T-helper 22 cell (primary cell): ENCODE data around the gene GRIN3A.
"Not testable (repeated sequence)": the region's sequence is repeated elsewhere in the genome, so short reads cannot be mapped to it uniquely, and the experiment has no call there.

ENCODE experiments used
- DNase-seq: peaks from one replicate; pipeline ENCODE4 v3.0.0-alpha.2; 2020; ENCODE audit warnings: low read depth

The GRIN3A gene

GRCh38 chr9:101632611-101633010 is 105.8 kb downstream of the GRIN3A start:
- DNase-seq: no peak

- no peak for DNase-seq
Observed at GRCh38 chr9:101631892-101632291, 106.6 kb downstream of the GRIN3A start.

GRCh38 chr9:101629636-101630035 is 108.8 kb downstream of the GRIN3A start:
- no peak for DNase-seq

GRCh38 chr9:101628173-101628572 is 110.3 kb downstream of the GRIN3A start:
- no peak for DNase-seq

- no peak for DNase-seq
Observed at GRCh38 chr9:101626295-101626694, 112.2 kb downstream of the GRIN3A start.

- no peak for DNase-seq
Observed at GRCh38 chr9:101625876-101626275, 112.6 kb downstream of the GRIN3A start.

- no peak for DNase-seq
Observed at GRCh38 chr9:101620452-101620851, 118.0 kb downstream of the GRIN3A start.

- no peak for DNase-seq
Observed at GRCh38 chr9:101618698-101619097, 119.7 kb downstream of the GRIN3A start.

GRCh38 chr9:101605547-101605946 is 132.9 kb downstream of the GRIN3A start:
- DNase-seq: no peak

GRCh38 chr9:101604296-101604695 is 134.2 kb downstream of the GRIN3A start:
- DNase-seq: no peak

GRCh38 chr9:101601904-101602765 is 136.3 kb downstream of the GRIN3A start:
- DNase-seq: no peak

GRCh38 chr9:101594796-101595195 is 143.7 kb downstream of the GRIN3A start, which contains the start of gene PPP3R2:
Gene PPP3R2 (minus strand): TSS chr9:101594969. CDS start chr9:101594921, 48 bp downstream.
- DNase-seq: no peak

- DNase-seq: no peak
Observed at GRCh38 chr9:101593345-101593744, 145.1 kb downstream of the GRIN3A start.

GRCh38 chr9:101592788-101593187 is 145.7 kb downstream of the GRIN3A start:
- no peak for DNase-seq

GRCh38 chr9:101591787-101592446 is 146.5 kb downstream of the GRIN3A start:
- DNase-seq: no peak

GRCh38 chr9:101590901-101591300 is 147.5 kb downstream of the GRIN3A start:
- no peak for DNase-seq

GRCh38 chr9:101590074-101590473 is 148.4 kb downstream of the GRIN3A start:
- not testable (repeated sequence) for DNase-seq

- DNase-seq: no peak
Observed at GRCh38 chr9:101587332-101588043, 151.0 kb downstream of the GRIN3A start.

- DNase-seq: no peak
Observed at GRCh38 chr9:101586651-101587050, 151.8 kb downstream of the GRIN3A start.

- DNase-seq: no peak
Observed at GRCh38 chr9:101585740-101586139, 152.7 kb downstream of the GRIN3A start.

- DNase-seq: no peak
Observed at GRCh38 chr9:101582553-101582952, 155.9 kb downstream of the GRIN3A start.

- DNase-seq: no peak
Observed at GRCh38 chr9:101579711-101580545, 158.5 kb downstream of the GRIN3A start.
